ENCODE measurements around the gene ALDH1L1.

The ALDH1L1 gene

GRCh38 chr3:126111126-126111551 is 69.2 kb downstream of the ALDH1L1 start:
- no peak for ATAC-seq
- TF ChIP-seq OSR1 (CRISPR knock-in tag; IDR thresholded peaks at IDR 0.05), result no peak
- TF ChIP-seq BACH2 (CRISPR knock-in tag; IDR thresholded peaks at IDR 0.05; ENCODE audit: borderline replicate concordance), result no peak
- TF ChIP-seq TCF4 (CRISPR knock-in tag; IDR thresholded peaks at IDR 0.05; ENCODE audit: borderline replicate concordance), result no peak
- TF ChIP-seq ISL1 (CRISPR knock-in tag; IDR thresholded peaks at IDR 0.05), result no peak
- TF ChIP-seq PPARA (CRISPR knock-in tag; IDR thresholded peaks at IDR 0.05; ENCODE audit: borderline replicate concordance), result no peak

GRCh38 chr3:126110431-126111125 is 69.8 kb downstream of the ALDH1L1 start:
- no peak for ATAC-seq
- TF ChIP-seq ISL1 (CRISPR knock-in tag; IDR thresholded peaks at IDR 0.05), result no peak
- TF ChIP-seq, protein P1, sequence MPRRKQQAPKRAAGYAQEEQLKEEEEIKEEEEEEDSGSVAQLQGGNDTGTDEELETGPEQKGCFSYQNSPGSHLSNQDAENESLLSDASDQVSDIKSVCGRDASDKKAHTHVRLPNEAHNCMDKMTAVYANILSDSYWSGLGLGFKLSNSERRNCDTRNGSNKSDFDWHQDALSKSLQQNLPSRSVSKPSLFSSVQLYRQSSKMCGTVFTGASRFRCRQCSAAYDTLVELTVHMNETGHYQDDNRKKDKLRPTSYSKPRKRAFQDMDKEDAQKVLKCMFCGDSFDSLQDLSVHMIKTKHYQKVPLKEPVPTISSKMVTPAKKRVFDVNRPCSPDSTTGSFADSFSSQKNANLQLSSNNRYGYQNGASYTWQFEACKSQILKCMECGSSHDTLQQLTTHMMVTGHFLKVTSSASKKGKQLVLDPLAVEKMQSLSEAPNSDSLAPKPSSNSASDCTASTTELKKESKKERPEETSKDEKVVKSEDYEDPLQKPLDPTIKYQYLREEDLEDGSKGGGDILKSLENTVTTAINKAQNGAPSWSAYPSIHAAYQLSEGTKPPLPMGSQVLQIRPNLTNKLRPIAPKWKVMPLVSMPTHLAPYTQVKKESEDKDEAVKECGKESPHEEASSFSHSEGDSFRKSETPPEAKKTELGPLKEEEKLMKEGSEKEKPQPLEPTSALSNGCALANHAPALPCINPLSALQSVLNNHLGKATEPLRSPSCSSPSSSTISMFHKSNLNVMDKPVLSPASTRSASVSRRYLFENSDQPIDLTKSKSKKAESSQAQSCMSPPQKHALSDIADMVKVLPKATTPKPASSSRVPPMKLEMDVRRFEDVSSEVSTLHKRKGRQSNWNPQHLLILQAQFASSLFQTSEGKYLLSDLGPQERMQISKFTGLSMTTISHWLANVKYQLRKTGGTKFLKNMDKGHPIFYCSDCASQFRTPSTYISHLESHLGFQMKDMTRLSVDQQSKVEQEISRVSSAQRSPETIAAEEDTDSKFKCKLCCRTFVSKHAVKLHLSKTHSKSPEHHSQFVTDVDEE (CRISPR knock-in tag; IDR thresholded peaks at IDR 0.05), result no peak
- TF ChIP-seq CREB5 (CRISPR knock-in tag; IDR thresholded peaks at IDR 0.05; ENCODE audit: low read depth), result no peak
- TF ChIP-seq ARNTL (CRISPR knock-in tag; IDR thresholded peaks at IDR 0.05; ENCODE audit: borderline replicate concordance, low read depth), result no peak
- no peak for TF ChIP-seq SNAI2 (CRISPR knock-in tag; IDR thresholded peaks at IDR 0.05)
- TF ChIP-seq TCF4 (CRISPR knock-in tag; IDR thresholded peaks at IDR 0.05; ENCODE audit: borderline replicate concordance), result no peak
- no peak for TF ChIP-seq BACH2 (CRISPR knock-in tag; IDR thresholded peaks at IDR 0.05; ENCODE audit: borderline replicate concordance)
- no peak for TF ChIP-seq ESRRG (CRISPR knock-in tag; IDR thresholded peaks at IDR 0.05)
- no peak for TF ChIP-seq ZNF8 (CRISPR knock-in tag; IDR thresholded peaks at IDR 0.05)
- TF ChIP-seq CSRNP3 (CRISPR knock-in tag; IDR thresholded peaks at IDR 0.05), result no peak
- TF ChIP-seq PATZ1 (CRISPR knock-in tag; IDR thresholded peaks at IDR 0.05; ENCODE audit: borderline replicate concordance), result no peak
- no peak for TF ChIP-seq ZFP30 (CRISPR knock-in tag; IDR thresholded peaks at IDR 0.05)

- ATAC-seq, result no peak
- TF ChIP-seq SNAI2 (CRISPR knock-in tag; IDR thresholded peaks at IDR 0.05) (no peak), PATZ1 (CRISPR knock-in tag; IDR thresholded peaks at IDR 0.05; ENCODE audit: borderline replicate concordance) (no peak), OSR1 (CRISPR knock-in tag; IDR thresholded peaks at IDR 0.05) (no peak), RARB (CRISPR knock-in tag; IDR thresholded peaks at IDR 0.05) (no peak), TOX (CRISPR knock-in tag; IDR thresholded peaks at IDR 0.05; ENCODE audit: borderline replicate concordance) (no peak), BACH2 (CRISPR knock-in tag; IDR thresholded peaks at IDR 0.05; ENCODE audit: borderline replicate concordance) (no peak), TCF4 (CRISPR knock-in tag; IDR thresholded peaks at IDR 0.05; ENCODE audit: borderline replicate concordance) (no peak), ISL1 (CRISPR knock-in tag; IDR thresholded peaks at IDR 0.05) (no peak), ESRRG (CRISPR knock-in tag; IDR thresholded peaks at IDR 0.05) (no peak), CSDC2 (CRISPR knock-in tag; IDR thresholded peaks at IDR 0.05) (no peak), ZFP3 (CRISPR knock-in tag; IDR thresholded peaks at IDR 0.05) (no peak)
- TF ChIP-seq, protein P1 (CRISPR knock-in tag; IDR thresholded peaks at IDR 0.05), result no peak
Measured at GRCh38 chr3:126109880-126110235, 70.5 kb downstream of the ALDH1L1 start.

Data from SK-N-SH treated with all-trans-retinoic acid at 6 μM for 48 hours (cell line).